CD8-positive, alpha-beta memory T cell (primary cell): Measurements from ENCODE around the gene GREM1. TPM values are rescaled to one million over a fixed set of nuclear protein-coding genes. Genes with fewer than 3 reads are reported as not detected.

Experiments
- CTCF ChIA-PET: fragments of 350-600 bp; sonication (Branson Sonifier 250); formaldehyde crosslinking; loops from one replicate; lab custom pipeline; 2021; ENCODE audit warnings: antibody characterized with exemption; lab: Charles Lee
- POLR2A ChIA-PET: fragments of 350-600 bp; sonication (Branson Sonifier 250); formaldehyde crosslinking; loops from one replicate; lab custom pipeline; 2021; ENCODE audit warnings: antibody characterized with exemption; lab: Charles Lee
- DNase-seq, 5 donors: peaks; one replicate each; pipeline versions ENCODE4 v3.0.0 to v3.0.0-alpha.2; 2020 to 2022; ENCODE audit warnings: mixed read lengths in 1 of 5
- H3K27ac ChIP-seq: one replicate; pipeline ENCODE4 v1.7.0; 2013; ENCODE audit warnings: low read depth, mild to moderate bottlenecking, low read length, moderate library complexity
- H3K27me3 ChIP-seq: 2 replicates; pipeline ENCODE4 v1.7.0; 2013; ENCODE audit warnings: low read length, mild to moderate bottlenecking; ENCODE audit not compliant: insufficient read depth, poor library complexity, severe bottlenecking
- H3K36me3 ChIP-seq: 2 replicates; pipeline ENCODE4 v1.7.0; 2013; ENCODE audit warnings: mild to moderate bottlenecking, low read length, moderate library complexity; ENCODE audit not compliant: insufficient read depth
- H3K4me1 ChIP-seq: 2 replicates; pipeline ENCODE4 v1.7.0; 2013; ENCODE audit warnings: mild to moderate bottlenecking, low read length, moderate library complexity; ENCODE audit not compliant: insufficient read depth
- H3K4me3 ChIP-seq: 2 replicates; pipeline ENCODE4 v1.7.0; 2013; ENCODE audit warnings: mild to moderate bottlenecking, low read length
- H3K9me3 ChIP-seq: 2 replicates; pipeline ENCODE4 v1.7.0; 2013; ENCODE audit warnings: mild to moderate bottlenecking, low read length
- H3K27ac Mint-ChIP-seq, 8 donors: one replicate each; pipeline ENCODE4 v1.8.0; 2020 to 2021; ENCODE audit warnings: mixed read lengths in 8 of 8, mild to moderate bottlenecking in 6 of 8, inconsistent platforms in 3 of 8, moderate library complexity in 3 of 8
- H3K27me3 Mint-ChIP-seq, 2 donors: one replicate each; pipeline ENCODE4 v1.8.0; 2020 to 2021; ENCODE audit warnings: mixed read lengths in 2 of 2, mild to moderate bottlenecking in 1 of 2, moderate library complexity in 1 of 2
- H3K36me3 Mint-ChIP-seq, 3 donors: one replicate each; pipeline ENCODE4 v1.8.0; 2020 to 2021; ENCODE audit warnings: mixed read lengths in 3 of 3, inconsistent platforms in 1 of 3, mild to moderate bottlenecking in 1 of 3
- H3K4me1 Mint-ChIP-seq, 3 donors: one replicate each; pipeline ENCODE4 v1.8.0; 2020 to 2021; ENCODE audit warnings: mixed read lengths in 3 of 3, inconsistent platforms in 1 of 3, mild to moderate bottlenecking in 1 of 3
- H3K4me3 Mint-ChIP-seq, 7 donors: one replicate each; pipeline ENCODE4 v1.8.0; 2020 to 2021; ENCODE audit warnings: mixed read lengths in 7 of 7, mild to moderate bottlenecking in 6 of 7, moderate library complexity in 4 of 7, inconsistent platforms in 2 of 7
- H3K9me3 Mint-ChIP-seq, 5 donors: one replicate each; pipeline ENCODE4 v1.8.0; 2020 to 2022; ENCODE audit warnings: mixed read lengths in 5 of 5, mild to moderate bottlenecking in 3 of 5, moderate library complexity in 2 of 5, inconsistent platforms in 1 of 5
- polyA plus RNA-seq: library from polyadenylated mRNA; unstranded; fragments of 300-500 nt; fragmentation: Illumina TruSeq; gene quantifications from one replicate; pipeline ENCODE4 v1.2.3, GENCODE V29; 2021
- total RNA-seq, 2 experiments: library from RNA; stranded (reverse); gene quantifications; one replicate each; pipeline ENCODE4 v1.2.3, GENCODE V29; 2021

GREM1 gene
- total and polyA plus RNA-seq, 3 experiments from 2014 or later = not detected

DNA sequence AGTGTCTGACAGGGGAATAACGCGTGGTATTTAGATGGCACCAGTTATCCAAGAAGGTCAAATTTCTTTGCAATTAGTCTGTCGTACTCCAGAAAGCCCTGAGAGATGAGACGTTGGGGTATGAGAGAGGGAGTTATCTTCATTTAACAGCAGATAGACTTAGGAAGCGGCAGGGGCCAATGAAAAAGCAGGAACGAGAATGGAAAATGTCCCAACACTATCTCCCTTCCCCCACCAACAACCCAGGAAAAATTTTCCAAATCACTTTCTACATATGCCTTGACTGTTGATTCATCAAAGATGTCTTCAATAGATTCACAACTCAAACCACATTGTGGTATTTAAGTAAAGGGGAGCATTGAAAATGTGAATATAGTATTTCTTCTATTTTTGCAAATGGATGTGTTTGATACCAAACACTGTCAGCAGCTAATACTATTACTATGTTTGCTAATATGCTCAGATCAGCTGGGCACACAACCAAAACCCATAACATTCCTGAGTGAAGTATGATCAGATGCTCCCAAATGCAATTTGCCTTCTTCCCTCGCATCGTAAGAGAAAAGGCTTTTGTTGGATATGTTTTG lies 13.3 kb upstream of the GREM1 start:
- no peak overlapping the region for H3K4me3 ChIP-seq
- no peak overlapping the region for H3K4me3 Mint-ChIP-seq
- no peaks in the 10 kb centered on the region for H3K36me3 ChIP-seq
- CTCF ChIA-PET = no interaction called here
- DNase-seq = no peak
- H3K4me1 Mint-ChIP-seq = no peaks in the 10 kb centered on the region
- no peaks in the 10 kb centered on the region for H3K36me3 Mint-ChIP-seq
- peaks cover 11 to 52% of the 10 kb centered on the region in 2 donors for H3K27me3 Mint-ChIP-seq
- H3K9me3 ChIP-seq = no peaks in the 10 kb centered on the region
- H3K27me3 ChIP-seq = no peaks in the 10 kb centered on the region
- H3K9me3 Mint-ChIP-seq = no peaks in the 10 kb centered on the region
- H3K4me1 ChIP-seq = no peaks in the 10 kb centered on the region
- POLR2A ChIA-PET = no interaction called here
- H3K27ac ChIP-seq = no peak overlapping the region
- H3K27ac Mint-ChIP-seq = no peak overlapping the region

- no peak for DNase-seq
- Histone ChIP-seq H3K4me3 (no peak overlapping the region), H3K4me1 (no peaks in the 10 kb centered on the region), H3K27me3 (no peaks in the 10 kb centered on the region), H3K36me3 (no peaks in the 10 kb centered on the region), H3K9me3 (no peaks in the 10 kb centered on the region), H3K27ac (no peak overlapping the region)
- ChIA-PET POLR2A (no interaction called here), CTCF (no interaction called here)
- no peak overlapping the region for H3K4me3 Mint-ChIP-seq
- no peak overlapping the region for H3K27ac Mint-ChIP-seq
- H3K36me3 Mint-ChIP-seq = no peaks in the 10 kb centered on the region
- no peaks in the 10 kb centered on the region for H3K9me3 Mint-ChIP-seq
- H3K4me1 Mint-ChIP-seq = no peaks in the 10 kb centered on the region
- H3K27me3 Mint-ChIP-seq = peaks cover 11 to 54% of the 10 kb centered on the region in 2 donors
These were observed 12.4 kb upstream of the GREM1 start for GRCh38 chr15:32705446-32705845.

GRCh38 chr15:32706704-32707103 lies 11.1 kb upstream of the GREM1 start:
- Histone ChIP-seq H3K36me3 (no peaks in the 10 kb centered on the region), H3K27me3 (no peaks in the 10 kb centered on the region), H3K9me3 (no peaks in the 10 kb centered on the region), H3K4me1 (no peaks in the 10 kb centered on the region), H3K27ac (no peak overlapping the region), H3K4me3 (no peak overlapping the region)
- Mint-ChIP-seq H3K27ac (no peak overlapping the region), H3K27me3 (peaks cover 11 to 50% of the 10 kb centered on the region in 2 donors), H3K4me1 (no peaks in the 10 kb centered on the region), H3K36me3 (no peaks in the 10 kb centered on the region), H3K4me3 (no peak overlapping the region), H3K9me3 (no peaks in the 10 kb centered on the region)
- POLR2A ChIA-PET = no interaction called here
- CTCF ChIA-PET = no interaction called here
- DNase-seq = no peak

DNA sequence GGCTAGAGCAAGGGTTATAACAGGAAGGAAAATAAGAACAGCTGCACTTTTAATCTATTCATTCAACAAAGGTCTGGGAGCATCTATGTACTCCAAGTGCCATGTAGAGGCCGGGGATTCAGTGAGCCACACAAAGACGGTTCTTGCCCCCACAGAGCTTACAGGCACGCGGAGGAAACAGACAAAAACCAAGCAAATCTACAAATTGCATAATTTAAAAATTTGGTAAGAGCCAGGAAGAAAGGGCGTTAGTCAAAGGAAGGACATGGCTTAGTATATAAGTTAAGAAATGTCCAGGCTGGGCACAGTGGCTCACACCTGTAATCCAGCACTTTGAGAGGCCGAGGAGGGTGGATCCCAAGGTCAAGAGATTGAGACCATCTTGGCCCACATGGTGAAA lies 10.4 kb upstream of the GREM1 start:
- Mint-ChIP-seq H3K4me3 (no peak overlapping the region), H3K27ac (no peak overlapping the region), H3K36me3 (no peaks in the 10 kb centered on the region), H3K27me3 (peaks cover 11 to 45% of the 10 kb centered on the region in 2 donors), H3K9me3 (no peaks in the 10 kb centered on the region), H3K4me1 (no peaks in the 10 kb centered on the region)
- no peak overlapping the region for H3K27ac ChIP-seq
- ChIA-PET CTCF (no interaction called here), POLR2A (no interaction called here)
- DNase-seq = no peak
- no peak overlapping the region for H3K4me3 ChIP-seq
- H3K27me3 ChIP-seq = no peaks in the 10 kb centered on the region
- H3K4me1 ChIP-seq = no peaks in the 10 kb centered on the region
- H3K9me3 ChIP-seq = no peaks in the 10 kb centered on the region
- no peaks in the 10 kb centered on the region for H3K36me3 ChIP-seq

- Histone ChIP-seq H3K27me3 (no peaks in the 10 kb centered on the region), H3K4me1 (no peaks in the 10 kb centered on the region), H3K36me3 (no peaks in the 10 kb centered on the region), H3K9me3 (no peaks in the 10 kb centered on the region), H3K27ac (no peak overlapping the region), H3K4me3 (no peak overlapping the region)
- Mint-ChIP-seq H3K9me3 (peaks cover 0 to 2% (median 0%) of the 10 kb centered on the region in 5 donors), H3K27ac (no peak overlapping the region), H3K4me1 (no peaks in the 10 kb centered on the region), H3K27me3 (peaks cover 10 to 38% of the 10 kb centered on the region in 2 donors), H3K36me3 (no peaks in the 10 kb centered on the region), H3K4me3 (no peak overlapping the region)
- ChIA-PET POLR2A (no interaction called here), CTCF (no interaction called here)
- no peak for DNase-seq
These were observed 8.3 kb upstream of the GREM1 start for GRCh38 chr15:32709295-32710033.

GRCh38 chr15:32715276-32715675 lies 2.5 kb upstream of the GREM1 start:
- Histone ChIP-seq H3K36me3 (no peaks in the 10 kb centered on the region), H3K27me3 (peaks cover 18% of the 10 kb centered on the region), H3K4me1 (no peaks in the 10 kb centered on the region), H3K27ac (no peak overlapping the region), H3K4me3 (no peak overlapping the region), H3K9me3 (no peaks in the 10 kb centered on the region)
- DNase-seq = no peak
- Mint-ChIP-seq H3K9me3 (peaks cover 0 to 2% (median 0%) of the 10 kb centered on the region in 5 donors), H3K4me3 (no peak overlapping the region), H3K36me3 (no peaks in the 10 kb centered on the region), H3K27ac (no peak overlapping the region), H3K27me3 (peaks cover 30 to 49% of the 10 kb centered on the region in 2 donors), H3K4me1 (peaks cover 15 to 25% (median 20%) of the 10 kb centered on the region in 3 donors)
- ChIA-PET POLR2A (no interaction called here), CTCF (no interaction called here)

GRCh38 chr15:32716216-32716914 lies 1.4 kb upstream of the GREM1 start:
- POLR2A ChIA-PET = no interaction called here
- no peaks in the 10 kb centered on the region for H3K9me3 ChIP-seq

GRCh38 chr15:32716915-32717425 lies 834 bp upstream of the GREM1 start:
- POLR2A ChIA-PET = no interaction called here
- H3K9me3 ChIP-seq = no peaks in the 10 kb centered on the region
- H3K36me3 ChIP-seq = no peaks in the 10 kb centered on the region
- Mint-ChIP-seq H3K4me3 (peak overlapping the region in 5 of 7 donors; percentile 13 to 52 (median 38)), H3K27ac (no peak overlapping the region), H3K36me3 (no peaks in the 10 kb centered on the region), H3K9me3 (peaks cover 0 to 2% (median 0%) of the 10 kb centered on the region in 5 donors), H3K4me1 (peaks cover 15 to 25% (median 20%) of the 10 kb centered on the region in 3 donors), H3K27me3 (peaks cover 35 to 58% of the 10 kb centered on the region in 2 donors)
- no peak for DNase-seq
- no peak overlapping the region for H3K4me3 ChIP-seq
- CTCF ChIA-PET = no interaction called here
- H3K27me3 ChIP-seq = peaks cover 18% of the 10 kb centered on the region
- no peaks in the 10 kb centered on the region for H3K4me1 ChIP-seq
- no peak overlapping the region for H3K27ac ChIP-seq

More at GRCh38 chr15:32716216-32716914, 1.4 kb upstream of the GREM1 start:
- Mint-ChIP-seq H3K27me3 (peaks cover 32 to 54% of the 10 kb centered on the region in 2 donors), H3K36me3 (no peaks in the 10 kb centered on the region), H3K4me1 (peaks cover 15 to 25% (median 20%) of the 10 kb centered on the region in 3 donors), H3K9me3 (peaks cover 0 to 2% (median 0%) of the 10 kb centered on the region in 5 donors), H3K4me3 (peak overlapping the region in 4 of 7 donors; percentile 13 to 52 (median 40)), H3K27ac (no peak overlapping the region)
- Histone ChIP-seq H3K27ac (no peak overlapping the region), H3K36me3 (no peaks in the 10 kb centered on the region), H3K27me3 (peaks cover 18% of the 10 kb centered on the region), H3K4me1 (no peaks in the 10 kb centered on the region), H3K4me3 (no peak overlapping the region)
- CTCF ChIA-PET = interaction anchor here (0.7 kb wide), 1 partner anchor 229 kb away, joined by 3 read pairs; no protein-coding TSS in a partner anchor
- DNase-seq = no peak
